Measurements from ENCODE around the gene KIAA0040. TPM values are rescaled to one million over a fixed set of nuclear protein-coding genes. Genes with fewer than 3 reads are reported as not detected.

The KIAA0040 gene
- total RNA-seq, 1 donor from 2014 or later: 38.5 TPM

- intact Hi-C loops (cut with DNase I): no loop called here
- Histone ChIP-seq H3K4me3 (no peak overlapping the region), H3K27ac (no peak overlapping the region), H3K27me3 (no peaks in the 10 kb centered on the region), H3K36me3 (no peaks in the 10 kb centered on the region), H3K9me3 (no peaks in the 10 kb centered on the region), H3K4me1 (peaks cover 25% of the 10 kb centered on the region)
- DNase-seq (ENCODE audit: extremely low spot score in 2 of 2): no peak
- TF ChIP-seq CTCF (IDR thresholded peaks at IDR 0.05) (no peak), POLR2A (IDR thresholded peaks at IDR 0.05) (no peak), POLR2AphosphoS5 (IDR thresholded peaks at IDR 0.05; ENCODE audit: insufficient read depth in 1 of 2, low read depth in 1 of 2) (no peak)
These were observed 26.3 kb upstream of the KIAA0040 start for GRCh38 chr1:175218786-175219434.

GRCh38 chr1:175217721-175218531 is 25.4 kb upstream of the KIAA0040 start:
- TF ChIP-seq POLR2AphosphoS5 (IDR thresholded peaks at IDR 0.05; ENCODE audit: insufficient read depth in 1 of 2, low read depth in 1 of 2) (no peak), POLR2A (IDR thresholded peaks at IDR 0.05) (no peak), CTCF (IDR thresholded peaks at IDR 0.05) (no peak)
- no peaks in the 10 kb centered on the region for H3K27me3 ChIP-seq
- H3K36me3 ChIP-seq: no peaks in the 10 kb centered on the region
- H3K4me3 ChIP-seq: no peak overlapping the region
- no peaks in the 10 kb centered on the region for H3K9me3 ChIP-seq
- peaks cover 25% of the 10 kb centered on the region for H3K4me1 ChIP-seq
- no peak for DNase-seq (ENCODE audit: extremely low spot score in 2 of 2)
- H3K27ac ChIP-seq: no peak overlapping the region
- intact Hi-C loops (cut with DNase I): no loop called here

GRCh38 chr1:175216444-175216843 is 23.9 kb upstream of the KIAA0040 start:
- TF ChIP-seq POLR2AphosphoS5 (IDR thresholded peaks at IDR 0.05; ENCODE audit: insufficient read depth in 1 of 2, low read depth in 1 of 2): no peak
- no peak for TF ChIP-seq CTCF (IDR thresholded peaks at IDR 0.05)
- TF ChIP-seq POLR2A (IDR thresholded peaks at IDR 0.05): no peak
- no peak overlapping the region for H3K27ac ChIP-seq
- no peak overlapping the region for H3K4me3 ChIP-seq
- no peaks in the 10 kb centered on the region for H3K9me3 ChIP-seq
- intact Hi-C loops (cut with DNase I): no loop called here
- peaks cover 12% of the 10 kb centered on the region for H3K4me1 ChIP-seq
- no peaks in the 10 kb centered on the region for H3K36me3 ChIP-seq
- H3K27me3 ChIP-seq: no peaks in the 10 kb centered on the region
- no peak for DNase-seq (ENCODE audit: extremely low spot score in 2 of 2)

- no peak for TF ChIP-seq CTCF (IDR thresholded peaks at IDR 0.05)
- TF ChIP-seq POLR2AphosphoS5 (IDR thresholded peaks at IDR 0.05; ENCODE audit: insufficient read depth in 1 of 2, low read depth in 1 of 2): no peak
- no peak for TF ChIP-seq POLR2A (IDR thresholded peaks at IDR 0.05)
- H3K4me1 ChIP-seq: no peaks in the 10 kb centered on the region
- no peak for DNase-seq (ENCODE audit: extremely low spot score in 2 of 2)
- no peaks in the 10 kb centered on the region for H3K9me3 ChIP-seq
- H3K27ac ChIP-seq: no peak overlapping the region
- H3K4me3 ChIP-seq: no peak overlapping the region
- H3K27me3 ChIP-seq: no peaks in the 10 kb centered on the region
- intact Hi-C loops (cut with DNase I): no loop called here
- H3K36me3 ChIP-seq: no peaks in the 10 kb centered on the region
These were observed 19.1 kb upstream of the KIAA0040 start for GRCh38 chr1:175211656-175212055.

- H3K27ac ChIP-seq: no peak overlapping the region
- no peaks in the 10 kb centered on the region for H3K36me3 ChIP-seq
- TF ChIP-seq POLR2A (IDR thresholded peaks at IDR 0.05) (no peak), CTCF (IDR thresholded peaks at IDR 0.05) (no peak), POLR2AphosphoS5 (IDR thresholded peaks at IDR 0.05; ENCODE audit: insufficient read depth in 1 of 2, low read depth in 1 of 2) (no peak)
- no peak for DNase-seq (ENCODE audit: extremely low spot score in 2 of 2)
- no peaks in the 10 kb centered on the region for H3K9me3 ChIP-seq
- no peak overlapping the region for H3K4me3 ChIP-seq
- H3K4me1 ChIP-seq: no peaks in the 10 kb centered on the region
- no peaks in the 10 kb centered on the region for H3K27me3 ChIP-seq
- intact Hi-C loops (cut with DNase I): no loop called here
These were observed 18.2 kb upstream of the KIAA0040 start for GRCh38 chr1:175210744-175211143.
